22Rv1 (cell line): ENCODE results near the gene GRIN2B.

Source experiments
- ZFX ChIP-seq: fragments of 450-650 bp; IDR thresholded peaks from 2 replicates; pipeline ENCODE4 v1.6.1; 2017; ENCODE audit warnings: antibody characterized with exemption, borderline replicate concordance
- TF ChIP-seq, protein P1 (sequence below): fragments of 450-650 bp; IDR thresholded peaks from 2 replicates; pipeline ENCODE4 v1.5.1; 2017; ENCODE audit warnings: mild to moderate bottlenecking

DNA sequence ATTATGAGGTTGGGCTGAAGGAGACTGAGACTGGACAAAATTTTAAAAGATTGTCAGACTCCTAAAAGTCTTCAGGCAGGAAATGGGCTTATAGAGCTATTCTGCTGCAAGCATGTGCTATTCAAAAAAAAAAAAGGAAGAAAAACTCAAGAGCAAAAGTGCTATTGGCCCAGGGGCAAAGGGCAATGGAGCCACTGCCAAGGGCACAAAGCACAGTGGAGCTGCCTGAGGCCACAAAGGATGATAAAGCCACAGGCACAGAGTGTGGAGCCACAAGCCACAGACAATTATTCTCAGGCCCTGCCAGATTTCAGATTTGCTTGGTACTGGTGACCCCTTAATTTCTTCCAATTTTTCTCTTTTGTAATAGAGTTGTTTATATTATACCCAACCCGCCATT is 29.6 kb upstream of the GRIN2B start:
- TF ChIP-seq, protein P1, sequence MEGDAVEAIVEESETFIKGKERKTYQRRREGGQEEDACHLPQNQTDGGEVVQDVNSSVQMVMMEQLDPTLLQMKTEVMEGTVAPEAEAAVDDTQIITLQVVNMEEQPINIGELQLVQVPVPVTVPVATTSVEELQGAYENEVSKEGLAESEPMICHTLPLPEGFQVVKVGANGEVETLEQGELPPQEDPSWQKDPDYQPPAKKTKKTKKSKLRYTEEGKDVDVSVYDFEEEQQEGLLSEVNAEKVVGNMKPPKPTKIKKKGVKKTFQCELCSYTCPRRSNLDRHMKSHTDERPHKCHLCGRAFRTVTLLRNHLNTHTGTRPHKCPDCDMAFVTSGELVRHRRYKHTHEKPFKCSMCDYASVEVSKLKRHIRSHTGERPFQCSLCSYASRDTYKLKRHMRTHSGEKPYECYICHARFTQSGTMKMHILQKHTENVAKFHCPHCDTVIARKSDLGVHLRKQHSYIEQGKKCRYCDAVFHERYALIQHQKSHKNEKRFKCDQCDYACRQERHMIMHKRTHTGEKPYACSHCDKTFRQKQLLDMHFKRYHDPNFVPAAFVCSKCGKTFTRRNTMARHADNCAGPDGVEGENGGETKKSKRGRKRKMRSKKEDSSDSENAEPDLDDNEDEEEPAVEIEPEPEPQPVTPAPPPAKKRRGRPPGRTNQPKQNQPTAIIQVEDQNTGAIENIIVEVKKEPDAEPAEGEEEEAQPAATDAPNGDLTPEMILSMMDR, result no peak
- no peak for TF ChIP-seq ZFX
